ENCODE data around the gene RAB28.

DNA sequence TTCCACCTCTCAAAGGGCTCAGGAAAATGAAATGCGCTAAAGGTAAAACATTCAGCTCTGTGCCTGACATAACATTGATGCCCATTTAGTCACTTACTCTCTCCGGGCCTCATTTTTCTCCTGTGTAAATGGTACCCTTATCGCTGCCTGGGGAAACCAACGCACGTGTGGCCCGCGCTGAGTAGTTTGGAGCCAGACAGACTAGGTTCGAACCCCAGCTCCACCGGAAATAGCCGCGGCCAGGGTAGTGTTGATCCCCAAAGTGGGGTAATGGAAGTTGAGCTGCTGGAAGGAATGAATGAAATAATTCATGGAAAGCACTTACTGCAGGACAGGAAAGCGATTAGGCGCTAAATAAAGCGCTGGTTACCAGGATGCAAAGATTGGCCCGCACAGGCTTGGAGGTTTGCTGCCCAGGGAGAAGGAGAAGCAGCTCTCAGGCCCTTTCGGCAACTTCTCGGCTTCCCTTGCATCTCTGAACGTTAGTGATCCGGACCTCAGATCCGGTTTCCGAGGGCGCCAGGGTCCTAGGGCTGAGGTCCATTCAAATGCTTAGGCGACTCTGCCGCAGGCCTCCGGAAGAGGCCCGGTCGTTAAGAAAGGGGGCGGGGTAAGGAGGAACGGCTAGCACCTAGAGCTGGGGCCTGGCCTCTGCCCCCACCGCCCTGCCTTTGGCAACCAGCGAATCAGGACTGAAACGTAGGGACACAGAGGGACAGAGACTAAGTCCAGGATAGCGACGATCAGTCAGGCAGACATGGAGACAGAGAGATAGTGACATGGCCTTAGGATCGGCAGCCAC is 46.9 kb upstream of the RAB28 start:
- no peak for TF ChIP-seq POLR2AphosphoS5 (IDR thresholded peaks at IDR 0.05; ENCODE audit: low read depth, low read length)
- TF ChIP-seq TAF1 (IDR thresholded peaks at IDR 0.05; ENCODE audit: borderline replicate concordance, insufficient read depth, low read length): no peak
- no peak for TF ChIP-seq SIN3A (IDR thresholded peaks at IDR 0.05; ENCODE audit: borderline replicate concordance, insufficient read depth, low read length)
- TF ChIP-seq, protein P1, sequence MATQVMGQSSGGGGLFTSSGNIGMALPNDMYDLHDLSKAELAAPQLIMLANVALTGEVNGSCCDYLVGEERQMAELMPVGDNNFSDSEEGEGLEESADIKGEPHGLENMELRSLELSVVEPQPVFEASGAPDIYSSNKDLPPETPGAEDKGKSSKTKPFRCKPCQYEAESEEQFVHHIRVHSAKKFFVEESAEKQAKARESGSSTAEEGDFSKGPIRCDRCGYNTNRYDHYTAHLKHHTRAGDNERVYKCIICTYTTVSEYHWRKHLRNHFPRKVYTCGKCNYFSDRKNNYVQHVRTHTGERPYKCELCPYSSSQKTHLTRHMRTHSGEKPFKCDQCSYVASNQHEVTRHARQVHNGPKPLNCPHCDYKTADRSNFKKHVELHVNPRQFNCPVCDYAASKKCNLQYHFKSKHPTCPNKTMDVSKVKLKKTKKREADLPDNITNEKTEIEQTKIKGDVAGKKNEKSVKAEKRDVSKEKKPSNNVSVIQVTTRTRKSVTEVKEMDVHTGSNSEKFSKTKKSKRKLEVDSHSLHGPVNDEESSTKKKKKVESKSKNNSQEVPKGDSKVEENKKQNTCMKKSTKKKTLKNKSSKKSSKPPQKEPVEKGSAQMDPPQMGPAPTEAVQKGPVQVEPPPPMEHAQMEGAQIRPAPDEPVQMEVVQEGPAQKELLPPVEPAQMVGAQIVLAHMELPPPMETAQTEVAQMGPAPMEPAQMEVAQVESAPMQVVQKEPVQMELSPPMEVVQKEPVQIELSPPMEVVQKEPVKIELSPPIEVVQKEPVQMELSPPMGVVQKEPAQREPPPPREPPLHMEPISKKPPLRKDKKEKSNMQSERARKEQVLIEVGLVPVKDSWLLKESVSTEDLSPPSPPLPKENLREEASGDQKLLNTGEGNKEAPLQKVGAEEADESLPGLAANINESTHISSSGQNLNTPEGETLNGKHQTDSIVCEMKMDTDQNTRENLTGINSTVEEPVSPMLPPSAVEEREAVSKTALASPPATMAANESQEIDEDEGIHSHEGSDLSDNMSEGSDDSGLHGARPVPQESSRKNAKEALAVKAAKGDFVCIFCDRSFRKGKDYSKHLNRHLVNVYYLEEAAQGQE (IDR thresholded peaks at IDR 0.05; ENCODE audit: insufficient read depth in 1 of 2, low read depth in 2 of 2, low read length in 2 of 2): no peak
- TF ChIP-seq FOXP2 (optimal IDR thresholded peaks at IDR 0.05; ENCODE audit: borderline replicate concordance, extremely low read depth, extremely low read length, insufficient read depth): no peak
